Tibial nerve (tissue), 4 donors: ENCODE results near the gene SLC24A3. TPM values are rescaled to one million over a fixed set of nuclear protein-coding genes. Genes with fewer than 3 reads are reported as not detected.

ENCODE experiments used
- DNase-seq, 2 donors: peaks; one replicate each; pipeline ENCODE4 v3.0.0-alpha.2; 2019; ENCODE audit warnings: low spot score in 2 of 2
- H3K27ac ChIP-seq, 4 donors: fragments of 200-600 bp; sonication (generic) in 3 of 4; one replicate each; pipeline ENCODE4 v1.5.1; 2017 to 2019; ENCODE audit warnings: mild to moderate bottlenecking in 1 of 4
- H3K27me3 ChIP-seq, 2 donors: fragments of 200-600 bp; sonication (generic) in 1 of 2; one replicate each; pipeline versions ENCODE4 v1.5.1 to v1.6.0; 2017 to 2019
- H3K36me3 ChIP-seq, 3 donors: fragments of 200-600 bp; sonication (generic); one replicate each; pipeline ENCODE4 v1.5.1; 2018 to 2019
- H3K4me1 ChIP-seq, 4 donors: fragments of 200-600 bp; sonication (generic) in 3 of 4; one replicate each; pipeline ENCODE4 v1.5.1; 2017 to 2019
- H3K4me3 ChIP-seq, 4 donors: fragments of 200-600 bp; sonication (generic) in 3 of 4; one replicate each; pipeline ENCODE4 v1.5.1; 2017 to 2019; ENCODE audit warnings: mild to moderate bottlenecking in 1 of 4, moderate library complexity in 1 of 4
- H3K9me3 ChIP-seq, 4 donors: fragments of 200-600 bp; sonication (generic) in 3 of 4; one replicate each; pipeline ENCODE4 v1.5.1; 2017 to 2019
- EP300 ChIP-seq, 2 donors: sonication (generic); formaldehyde crosslinking; IDR thresholded peaks; one replicate each; pipeline ENCODE4 v1.6.1; 2017; ENCODE audit warnings: antibody characterized with exemption in 2 of 2, mild to moderate bottlenecking in 1 of 2
- POLR2A ChIP-seq, 2 donors: fragments of 450-650 bp; IDR thresholded peaks; one replicate each; pipeline ENCODE4 v1.6.1; 2017; ENCODE audit warnings: antibody characterized with exemption in 2 of 2, mild to moderate bottlenecking in 2 of 2, moderate library complexity in 2 of 2
- WGBS, 2 donors: methylation state at CpG; one replicate each; pipeline ENCODE4 v1.1.5; 2018; 5-methylcytosine and 5-hydroxymethylcytosine counted together
- total RNA-seq, 4 donors: library from RNA; depleted of rRNA; stranded (reverse); fragments of >200 nt; gene quantifications; one replicate each; pipeline ENCODE4 v1.1.0, GENCODE V29; 2016
- TF ChIP-seq, protein P1 (sequence below), 5 experiments: fragments of 200-600 bp in 3 of 5; fragments of 450-650 bp in 2 of 5; sonication (generic) in 3 of 5; IDR thresholded peaks; one replicate each; pipeline ENCODE4 v1.5.1; 2016 to 2019; ENCODE audit warnings: antibody characterized with exemption in 5 of 5, mild to moderate bottlenecking in 3 of 5, moderate library complexity in 2 of 5

The SLC24A3 gene
- total RNA-seq, 4 donors from 2014 or later, result 1.3 to 4.0 (median 2.7) TPM

DNA sequence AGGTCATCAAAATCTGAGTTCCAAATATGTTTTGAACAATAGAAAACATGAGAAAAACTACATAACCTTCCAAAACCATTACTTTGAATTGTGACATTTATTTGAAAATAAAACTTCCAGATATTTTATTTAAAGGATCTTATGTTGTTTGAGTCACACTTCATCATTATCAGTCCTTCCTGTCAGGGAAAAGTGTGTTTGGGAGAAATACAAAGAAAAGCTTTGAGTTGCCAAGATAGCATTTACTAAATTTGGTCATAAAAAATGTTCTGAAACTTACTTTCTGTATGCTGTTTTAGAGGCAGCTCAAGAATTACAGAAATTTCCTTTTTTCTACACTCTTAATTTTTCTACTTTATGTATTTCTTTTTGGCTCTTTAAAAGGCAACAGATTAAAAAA is 337.5 kb downstream of the SLC24A3 start:
- no peaks in the 10 kb centered on the region for H3K9me3 ChIP-seq

DNA sequence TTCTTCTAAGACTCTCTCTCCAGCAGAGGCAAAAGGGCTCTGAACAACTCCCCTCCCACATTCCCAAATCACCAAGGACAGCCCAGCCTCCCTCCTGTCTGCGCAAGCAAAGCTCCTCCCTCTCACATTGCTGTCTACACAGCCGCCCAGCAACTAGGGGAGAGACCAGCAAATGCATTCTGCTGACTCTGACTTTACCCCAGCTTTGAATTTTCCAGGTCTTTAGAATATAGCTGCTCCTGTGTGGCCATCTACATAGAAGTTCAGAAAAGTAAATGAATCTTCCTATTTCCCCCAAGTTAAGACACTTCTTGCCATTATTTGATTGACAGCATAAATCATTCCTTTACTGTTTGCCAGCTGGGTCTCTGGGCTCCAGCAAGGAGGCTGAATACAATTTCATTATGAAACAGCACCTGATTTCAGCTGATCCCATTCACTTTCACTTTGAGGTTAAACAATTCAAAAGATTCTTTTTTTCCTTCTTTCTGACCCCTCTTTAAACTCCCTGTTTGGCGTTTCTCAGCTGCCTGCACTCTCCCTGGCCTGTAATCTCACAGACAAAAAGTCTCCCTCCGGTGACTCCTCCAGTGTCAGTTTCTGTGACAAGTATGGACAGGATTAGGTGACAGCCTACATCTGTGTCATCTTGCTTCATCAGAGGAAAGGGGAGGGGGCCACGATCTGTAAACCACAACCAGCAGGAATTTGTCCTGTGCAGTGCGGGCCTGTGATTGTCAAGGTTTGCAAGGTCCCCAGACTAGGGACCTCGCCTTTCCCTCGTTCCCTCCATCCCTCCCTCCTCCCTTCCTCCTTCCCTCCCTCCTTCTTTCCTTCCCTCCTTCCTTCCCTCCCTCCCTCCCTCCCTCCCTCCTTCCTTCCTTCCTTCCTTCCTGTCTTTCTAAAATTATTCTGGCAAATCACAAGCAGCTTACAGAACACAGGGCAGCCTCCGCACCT is 340.1 kb downstream of the SLC24A3 start:
- 48 to 52% methylated on average over 9 of the region's 9 CpGs for WGBS, 2 donors
- no peaks in the 10 kb centered on the region for H3K9me3 ChIP-seq
- DNase-seq, result no peak
- H3K27me3 ChIP-seq, result no peaks in the 10 kb centered on the region
- H3K4me1 ChIP-seq, result peaks cover 0 to 11% (median 0%) of the 10 kb centered on the region in 4 donors
- no peak overlapping the region for H3K27ac ChIP-seq
- no peak for TF ChIP-seq POLR2A (IDR thresholded peaks at IDR 0.05)
- TF ChIP-seq, protein P1, sequence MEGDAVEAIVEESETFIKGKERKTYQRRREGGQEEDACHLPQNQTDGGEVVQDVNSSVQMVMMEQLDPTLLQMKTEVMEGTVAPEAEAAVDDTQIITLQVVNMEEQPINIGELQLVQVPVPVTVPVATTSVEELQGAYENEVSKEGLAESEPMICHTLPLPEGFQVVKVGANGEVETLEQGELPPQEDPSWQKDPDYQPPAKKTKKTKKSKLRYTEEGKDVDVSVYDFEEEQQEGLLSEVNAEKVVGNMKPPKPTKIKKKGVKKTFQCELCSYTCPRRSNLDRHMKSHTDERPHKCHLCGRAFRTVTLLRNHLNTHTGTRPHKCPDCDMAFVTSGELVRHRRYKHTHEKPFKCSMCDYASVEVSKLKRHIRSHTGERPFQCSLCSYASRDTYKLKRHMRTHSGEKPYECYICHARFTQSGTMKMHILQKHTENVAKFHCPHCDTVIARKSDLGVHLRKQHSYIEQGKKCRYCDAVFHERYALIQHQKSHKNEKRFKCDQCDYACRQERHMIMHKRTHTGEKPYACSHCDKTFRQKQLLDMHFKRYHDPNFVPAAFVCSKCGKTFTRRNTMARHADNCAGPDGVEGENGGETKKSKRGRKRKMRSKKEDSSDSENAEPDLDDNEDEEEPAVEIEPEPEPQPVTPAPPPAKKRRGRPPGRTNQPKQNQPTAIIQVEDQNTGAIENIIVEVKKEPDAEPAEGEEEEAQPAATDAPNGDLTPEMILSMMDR (IDR thresholded peaks at IDR 0.05), result no peak
- TF ChIP-seq EP300 (IDR thresholded peaks at IDR 0.05), result no peak
- H3K36me3 ChIP-seq, result no peaks in the 10 kb centered on the region
- H3K4me3 ChIP-seq, result no peak overlapping the region

More for the DNA sequence above, 337.5 kb downstream of the SLC24A3 start:
- Histone ChIP-seq H3K27me3 (no peaks in the 10 kb centered on the region), H3K36me3 (no peaks in the 10 kb centered on the region), H3K4me1 (peaks cover 0 to 11% (median 0%) of the 10 kb centered on the region in 4 donors), H3K4me3 (no peak overlapping the region), H3K27ac (no peak overlapping the region)
- DNase-seq, result no peak
- TF ChIP-seq EP300 (IDR thresholded peaks at IDR 0.05) (no peak), POLR2A (IDR thresholded peaks at IDR 0.05) (no peak)
- TF ChIP-seq, protein P1 (IDR thresholded peaks at IDR 0.05), result no peak

DNA sequence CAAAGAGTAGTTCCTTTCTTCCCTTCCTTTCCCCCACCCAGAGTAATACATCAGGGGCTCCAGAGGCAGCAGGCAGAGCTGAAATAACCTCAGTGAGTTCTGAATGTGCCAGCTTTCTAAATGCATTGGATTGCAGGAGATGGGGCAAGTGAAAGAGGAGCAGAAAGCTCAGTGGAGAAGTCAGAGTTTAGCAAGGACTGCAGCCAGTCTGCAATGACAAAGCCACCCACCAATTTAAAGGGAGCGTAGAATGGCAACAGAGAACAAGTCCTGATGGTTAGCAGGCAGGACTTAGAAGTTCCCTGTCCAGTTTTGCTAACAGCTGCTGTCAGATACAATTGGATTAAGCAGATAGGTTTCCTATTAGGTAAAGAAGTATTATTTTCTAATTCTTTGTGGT is 342.2 kb downstream of the SLC24A3 start:
- Histone ChIP-seq H3K4me3 (no peak overlapping the region), H3K4me1 (peaks cover 0 to 11% (median 0%) of the 10 kb centered on the region in 4 donors), H3K9me3 (no peaks in the 10 kb centered on the region), H3K36me3 (no peaks in the 10 kb centered on the region), H3K27ac (no peak overlapping the region), H3K27me3 (no peaks in the 10 kb centered on the region)
- 83 to 87% methylated on average over 1 of the region's 1 CpG for WGBS, 2 donors
- no peak for DNase-seq
- TF ChIP-seq POLR2A (IDR thresholded peaks at IDR 0.05), result no peak
- TF ChIP-seq, protein P1 (IDR thresholded peaks at IDR 0.05), result no peak
- TF ChIP-seq EP300 (IDR thresholded peaks at IDR 0.05), result no peak

DNA sequence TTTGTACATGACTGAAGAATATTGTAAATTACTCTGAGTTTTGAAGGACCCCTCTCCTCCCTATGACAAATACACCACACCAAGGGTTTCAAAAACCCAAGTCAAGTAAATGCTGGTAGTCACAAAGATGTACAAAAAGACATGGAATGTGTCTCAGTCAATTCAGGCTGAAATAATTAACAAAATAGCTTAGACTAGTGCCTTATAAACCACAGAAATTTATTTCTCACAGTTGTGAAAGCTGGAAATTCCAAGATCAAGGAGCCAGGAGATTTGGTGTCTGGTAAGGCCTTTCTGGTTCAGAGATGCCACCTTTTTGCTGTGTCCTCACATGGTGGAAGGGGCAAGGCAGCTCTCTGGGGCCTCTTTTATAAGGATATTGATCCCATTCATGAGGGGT is 343.3 kb downstream of the SLC24A3 start:
- TF ChIP-seq EP300 (IDR thresholded peaks at IDR 0.05) (no peak), POLR2A (IDR thresholded peaks at IDR 0.05) (no peak)
- TF ChIP-seq, protein P1 (IDR thresholded peaks at IDR 0.05), result no peak

DNA sequence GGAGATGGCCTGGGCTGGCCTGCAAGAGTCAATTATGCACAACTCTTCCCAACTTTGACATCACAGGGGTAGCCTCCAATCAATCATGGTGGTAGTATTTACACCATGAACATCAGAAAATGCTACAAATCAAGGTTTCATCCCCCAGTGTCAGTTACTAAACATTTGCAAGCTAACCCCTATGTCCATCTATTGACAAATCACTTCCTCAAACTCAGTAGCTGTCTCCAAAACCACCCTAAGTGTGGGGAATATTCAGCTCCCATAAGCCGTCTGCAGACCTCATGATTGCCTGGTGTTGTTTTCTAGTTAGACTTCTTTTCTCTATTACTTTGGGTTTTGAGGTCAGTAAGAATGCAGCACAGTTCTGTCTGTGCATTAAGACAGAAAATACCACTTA is 344.8 kb downstream of the SLC24A3 start:
- no peak for DNase-seq
- 71 to 78% methylated on average over 1 of the region's 1 CpG for WGBS, 2 donors
- Histone ChIP-seq H3K9me3 (no peaks in the 10 kb centered on the region), H3K27me3 (no peaks in the 10 kb centered on the region), H3K4me1 (peaks cover 0 to 4% (median 0%) of the 10 kb centered on the region in 4 donors), H3K36me3 (no peaks in the 10 kb centered on the region), H3K4me3 (no peak overlapping the region), H3K27ac (no peak overlapping the region)
- TF ChIP-seq, protein P1 (IDR thresholded peaks at IDR 0.05), result no peak
- TF ChIP-seq POLR2A (IDR thresholded peaks at IDR 0.05), result no peak
- TF ChIP-seq EP300 (IDR thresholded peaks at IDR 0.05), result no peak

More for the DNA sequence above, 343.3 kb downstream of the SLC24A3 start:
- no peaks in the 10 kb centered on the region for H3K27me3 ChIP-seq
- no peak overlapping the region for H3K4me3 ChIP-seq
- peaks cover 0 to 11% (median 0%) of the 10 kb centered on the region in 4 donors for H3K4me1 ChIP-seq
- H3K36me3 ChIP-seq, result no peaks in the 10 kb centered on the region
- DNase-seq, result no peak
- no peak overlapping the region for H3K27ac ChIP-seq
- no peaks in the 10 kb centered on the region for H3K9me3 ChIP-seq
